Suprapubic skin (tissue), 4 donors: ENCODE data around the gene RPS17.

Experiments
- POLR2A ChIP-seq, 2 donors: fragments of 450-650 bp; IDR thresholded peaks; one replicate each; pipeline ENCODE4 v1.6.1; 2017; ENCODE audit warnings: antibody characterized with exemption in 2 of 2, mild to moderate bottlenecking in 2 of 2, moderate library complexity in 2 of 2
- POLR2AphosphoS5 ChIP-seq, 3 donors: sonication (generic); formaldehyde crosslinking; IDR thresholded peaks; one replicate each; pipeline ENCODE4 v1.6.1; 2017; ENCODE audit warnings: antibody characterized with exemption in 3 of 3

DNA sequence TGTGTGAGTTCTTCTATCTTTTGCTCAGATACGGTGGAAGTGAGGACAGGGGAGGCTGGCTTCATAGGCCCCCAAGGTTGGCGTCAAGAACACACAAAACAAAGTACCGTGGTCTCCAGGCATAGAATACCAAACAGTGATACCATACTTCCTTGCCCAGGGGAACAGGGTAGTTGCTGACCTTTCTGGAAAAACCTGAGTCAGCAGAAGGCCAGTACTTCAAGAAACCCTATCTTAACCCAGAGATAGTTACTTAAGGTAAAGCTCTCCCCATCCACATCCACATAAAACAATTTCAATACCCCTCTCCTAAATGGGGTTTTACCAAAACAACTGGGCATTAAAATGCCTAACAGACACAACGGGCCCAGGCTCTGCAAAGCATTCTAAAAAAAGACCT lies 29.6 kb upstream of the RPS17 start:
- TF ChIP-seq POLR2A (IDR thresholded peaks at IDR 0.05) (no peak), POLR2AphosphoS5 (IDR thresholded peaks at IDR 0.05) (no peak)
